Endothelial cell of umbilical vein (primary cell): ENCODE measurements around the gene KLC1. TPM values are rescaled to one million over a fixed set of nuclear protein-coding genes. Genes with fewer than 3 reads are reported as not detected.
A peak's percentile ranks its signal among the peaks of the same experiment; 100 is the strongest.

Experiments
- BruUV-seq: library from RNA; stranded (reverse); fragments of 400-500 nt; replicated peaks from 2 replicates; lab custom pipeline; 2021; lab: Mats Ljungman, UMichigan
- CTCF ChIA-PET: fragments of 300-600, 350-600 bp; sonication (Branson Sonifier 250); formaldehyde crosslinking; loops from one replicate; lab custom pipeline; 2021; ENCODE audit warnings: antibody characterized with exemption, inconsistent platforms; lab: Charles Lee
- POLR2A ChIA-PET: fragments of 300-600, 350-600 bp; sonication (Branson Sonifier 250); formaldehyde crosslinking; loops from one replicate; lab custom pipeline; 2021; ENCODE audit warnings: antibody characterized with exemption, inconsistent platforms; lab: Charles Lee
- DNase-seq: peaks from one replicate; pipeline ENCODE4 v3.0.0-alpha.2; 2011; ENCODE audit warnings: low read depth, low spot score
- FAIRE-seq: peaks from 2 replicates; lab custom pipeline; 2011; peaks lifted over from hg19 to GRCh38; lab: Jason Lieb, UNC
- H2AFZ ChIP-seq: 2 replicates; pipeline ENCODE4 v1.6.0; 2012; ENCODE audit warnings: low read depth, low read length, control low read depth, inconsistent platforms
- H3K27ac ChIP-seq: 2 replicates; pipeline ENCODE4 v1.5.1; 2011; ENCODE audit warnings: low read depth, mild to moderate bottlenecking, control low read depth, low read length, moderate library complexity; ENCODE audit not compliant: insufficient read depth
- H3K27me3 ChIP-seq, 2 experiments: 2 replicates each; pipeline versions ENCODE4 v1.6.0 to v1.6.1; 2011; ENCODE audit warnings: low read length in 2 of 2, mixed read lengths in 1 of 2; ENCODE audit not compliant: control insufficient read depth in 2 of 2, insufficient read depth in 2 of 2
- H3K36me3 ChIP-seq, 2 experiments: 2 replicates in 1 of 2; 3 replicates in 1 of 2; pipeline ENCODE4 v1.5.1; 2011; ENCODE audit warnings: low read length in 2 of 2, mild to moderate bottlenecking in 1 of 2, moderate library complexity in 1 of 2; ENCODE audit not compliant: control insufficient read depth in 2 of 2, insufficient read depth in 2 of 2; ENCODE audit errors: extremely low read depth in 1 of 2
- H3K4me1 ChIP-seq: 3 replicates; pipeline ENCODE4 v1.5.1; 2011; ENCODE audit warnings: mild to moderate bottlenecking, low read length; ENCODE audit not compliant: control insufficient read depth, insufficient read depth; ENCODE audit errors: extremely low read depth
- H3K4me2 ChIP-seq: 2 replicates; pipeline ENCODE4 v1.6.1; 2011; ENCODE audit warnings: low read length, control low read depth, mixed read lengths; ENCODE audit not compliant: insufficient read depth
- H3K4me3 ChIP-seq, 3 experiments: fragments of 200-600 bp in 1 of 3; sonication (generic), shearing (Covaris generic) in 1 of 3; replicated peaks in 1 of 3; 2 replicates each; pipeline ENCODE4 v1.5.1; 2011 to 2016; ENCODE audit warnings: control low read depth in 3 of 3, low read length in 3 of 3, mild to moderate bottlenecking in 2 of 3, inconsistent platforms in 1 of 3, low read depth in 1 of 3, moderate library complexity in 1 of 3; ENCODE audit not compliant: insufficient read depth in 1 of 3
- H3K79me2 ChIP-seq: 2 replicates; pipeline ENCODE4 v1.6.0; 2012; ENCODE audit warnings: low read length, inconsistent platforms; ENCODE audit not compliant: control insufficient read depth, insufficient read depth
- H3K9ac ChIP-seq: replicated peaks from 2 replicates; pipeline ENCODE3; 2011; ENCODE audit warnings: low read length, control low read depth; ENCODE audit not compliant: insufficient read depth; ENCODE audit errors: extremely low read depth
- H3K9me1 ChIP-seq: replicated peaks from 3 replicates; pipeline ENCODE4 v1.6.0; 2011; ENCODE audit warnings: mild to moderate bottlenecking, low read length; ENCODE audit not compliant: control insufficient read depth, insufficient read depth; ENCODE audit errors: extremely low read depth
- H3K9me3 ChIP-seq: replicated peaks from 2 replicates; pipeline ENCODE4 v1.5.1; 2012; ENCODE audit warnings: low read length, inconsistent platforms; ENCODE audit not compliant: control insufficient read depth, insufficient read depth
- H4K20me1 ChIP-seq: replicated peaks from 2 replicates; pipeline ENCODE3; 2011; ENCODE audit warnings: mild to moderate bottlenecking, low read length; ENCODE audit not compliant: control insufficient read depth, insufficient read depth; ENCODE audit errors: extremely low read depth
- EZH2 ChIP-seq: IDR thresholded peaks from 2 replicates; pipeline ENCODE4 v1.6.1; 2012; ENCODE audit warnings: borderline replicate concordance, low read depth, mild to moderate bottlenecking, moderate library complexity, low read length, inconsistent platforms; ENCODE audit not compliant: severe bottlenecking
- FOS ChIP-seq: IDR thresholded peaks from 2 replicates; pipeline ENCODE4 v1.6.1; 2011; ENCODE audit warnings: mild to moderate bottlenecking, low read length, moderate library complexity, borderline replicate concordance; ENCODE audit not compliant: insufficient read depth
- GATA2 ChIP-seq: IDR thresholded peaks from 2 replicates; pipeline ENCODE4 v1.7.0; 2011; ENCODE audit warnings: low read depth, mild to moderate bottlenecking, moderate library complexity, mixed read lengths, low read length; ENCODE audit not compliant: insufficient read length, insufficient read depth
- JUN ChIP-seq: IDR thresholded peaks from 2 replicates; pipeline ENCODE4 v1.6.1; 2011; ENCODE audit warnings: borderline replicate concordance, low read depth; ENCODE audit not compliant: insufficient read length, insufficient read depth
- MAX ChIP-seq: IDR thresholded peaks from 2 replicates; pipeline ENCODE4 v1.6.1; 2011; ENCODE audit not compliant: insufficient read depth, insufficient read length
- MYC ChIP-seq: IDR thresholded peaks from one replicate; pipeline ENCODE4 v1.6.1; 2011; ENCODE audit warnings: mild to moderate bottlenecking, low read depth, low read length
- POLR2A ChIP-seq: IDR thresholded peaks from 2 replicates; pipeline ENCODE4 v1.6.1; 2012; ENCODE audit warnings: low read depth, mild to moderate bottlenecking, control low read depth, low read length
- POLR2AphosphoS5 ChIP-seq: IDR thresholded peaks from 2 replicates; pipeline ENCODE4 v1.6.1; 2012; ENCODE audit warnings: low read depth, mild to moderate bottlenecking, control low read depth, low read length, moderate library complexity; ENCODE audit not compliant: insufficient read depth
- dilution Hi-C: fragments of 300-500 bp; cut with MboI; formaldehyde crosslinking; loops from one replicate; pipeline ENCODE4 v1.15.0; 2019; ENCODE audit warnings: low sequenced_read_pairs; ENCODE audit not compliant: extremely low pct_ligation_motif_present
- intact Hi-C: fragments of 100-400 bp; cut with micrococcal nuclease; formaldehyde crosslinking; loops from one replicate; pipeline ENCODE4 v1.10.0; 2022
- polyA plus RNA-seq, 4 experiments: library from polyadenylated mRNA; depleted of rRNA in 3 of 4; stranded (reverse) in 3 of 4; unstranded in 1 of 4; fragments of >200 nt; gene quantifications; 2 replicates each; pipeline versions ENCODE4 v1.2.1 to v1.2.3, GENCODE V29; 2011 to 2012; ENCODE audit warnings: missing spikeins in 1 of 4
- total RNA-seq: library from RNA; stranded (reverse); gene quantifications from 2 replicates; pipeline ENCODE4 v1.2.3, GENCODE V29; 2021
- TF ChIP-seq, protein P1 (sequence below), 2 donors: IDR thresholded peaks; 1 replicate in 1 of 2; 2 replicates in 1 of 2; pipeline ENCODE4 v1.5.1; 2011; ENCODE audit warnings: low read length in 2 of 2, mild to moderate bottlenecking in 2 of 2, moderate library complexity in 2 of 2, control low read depth in 1 of 2, inconsistent platforms in 1 of 2, low read depth in 1 of 2; ENCODE audit not compliant: insufficient read depth in 1 of 2; ENCODE audit errors: extremely low read depth in 1 of 2

KLC1 gene
- total and polyA plus RNA-seq, 2 donors (not counting 3 experiments of a cell fraction or from before 2014, with no cell fraction given) = 124 to 233 TPM

DNA sequence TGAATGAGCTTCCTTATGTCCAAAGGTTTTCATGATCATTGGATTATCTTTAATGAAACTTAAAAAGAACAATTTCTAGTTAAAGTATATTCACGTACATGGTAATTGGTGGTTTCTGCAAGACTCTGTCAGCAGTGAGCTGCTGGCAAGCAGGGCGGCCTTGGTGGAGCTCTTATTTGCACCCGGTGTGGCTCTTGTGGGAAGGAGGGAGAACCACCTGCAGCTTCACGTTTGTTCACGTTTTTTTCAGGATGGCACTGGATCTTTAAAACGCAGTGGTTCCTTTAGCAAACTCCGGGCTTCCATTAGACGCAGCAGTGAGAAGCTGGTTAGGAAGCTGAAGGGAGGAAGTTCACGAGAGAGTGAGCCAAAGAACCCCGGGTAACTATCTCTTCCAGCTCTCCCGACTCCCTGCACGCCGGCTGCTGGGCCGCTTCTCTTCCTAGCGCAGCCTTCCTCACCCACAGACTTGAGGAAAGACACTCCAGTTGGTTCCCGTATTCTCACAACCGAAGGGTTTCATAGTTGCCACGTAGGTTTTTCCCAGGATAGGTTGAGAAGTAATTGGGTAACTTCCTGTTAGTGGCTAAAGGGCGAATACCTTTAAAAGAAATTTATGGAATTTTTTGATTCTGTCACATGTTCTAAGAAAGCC lies 57.9 kb downstream of the KLC1 start:
- Histone ChIP-seq H3K27me3 (no peaks in the 10 kb centered on the region), H3K9me1 (no peaks in the 10 kb centered on the region), H3K36me3 (peaks cover 12 to 29% of the 10 kb centered on the region in 2 experiments), H3K4me2 (no peak overlapping the region), H2AFZ (no peak overlapping the region), H3K79me2 (peaks cover 13% of the 10 kb centered on the region), H4K20me1 (peaks cover 3% of the 10 kb centered on the region), H3K27ac (peak overlapping the region; percentile 29), H3K4me3 (no peak overlapping the region), H3K4me1 (no peaks in the 10 kb centered on the region), H3K9me3 (no peaks in the 10 kb centered on the region), H3K9ac (no peak overlapping the region)
- BruUV-seq = no TSS peak
- intact Hi-C loops (no loop called here), dilution Hi-C loops (no loop called here)
- POLR2A ChIA-PET = no interaction called here
- CTCF ChIA-PET = interaction anchor here (0.7 to 1.4 kb wide), 5 partner anchors 10 to 74 kb away, joined by 3 read pairs; no protein-coding TSS in a partner anchor
- FAIRE-seq (no peak), DNase-seq (no peak)
- TF ChIP-seq GATA2 (no peak), POLR2AphosphoS5 (no peak), EZH2 (no peak), FOS (no peak), JUN (no peak), POLR2A (no peak), MAX (no peak), MYC (no peak)
- TF ChIP-seq, protein P1, sequence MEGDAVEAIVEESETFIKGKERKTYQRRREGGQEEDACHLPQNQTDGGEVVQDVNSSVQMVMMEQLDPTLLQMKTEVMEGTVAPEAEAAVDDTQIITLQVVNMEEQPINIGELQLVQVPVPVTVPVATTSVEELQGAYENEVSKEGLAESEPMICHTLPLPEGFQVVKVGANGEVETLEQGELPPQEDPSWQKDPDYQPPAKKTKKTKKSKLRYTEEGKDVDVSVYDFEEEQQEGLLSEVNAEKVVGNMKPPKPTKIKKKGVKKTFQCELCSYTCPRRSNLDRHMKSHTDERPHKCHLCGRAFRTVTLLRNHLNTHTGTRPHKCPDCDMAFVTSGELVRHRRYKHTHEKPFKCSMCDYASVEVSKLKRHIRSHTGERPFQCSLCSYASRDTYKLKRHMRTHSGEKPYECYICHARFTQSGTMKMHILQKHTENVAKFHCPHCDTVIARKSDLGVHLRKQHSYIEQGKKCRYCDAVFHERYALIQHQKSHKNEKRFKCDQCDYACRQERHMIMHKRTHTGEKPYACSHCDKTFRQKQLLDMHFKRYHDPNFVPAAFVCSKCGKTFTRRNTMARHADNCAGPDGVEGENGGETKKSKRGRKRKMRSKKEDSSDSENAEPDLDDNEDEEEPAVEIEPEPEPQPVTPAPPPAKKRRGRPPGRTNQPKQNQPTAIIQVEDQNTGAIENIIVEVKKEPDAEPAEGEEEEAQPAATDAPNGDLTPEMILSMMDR (IDR thresholded peaks at IDR 0.05; ENCODE audit: extremely low read depth in 1 of 2, insufficient read depth in 1 of 2, low read depth in 1 of 2, low read length in 2 of 2) = no peak
